WERI-Rb-1 (cell line): Measurements from ENCODE around the gene HNRNPH3.
"Not testable (repeated sequence)": the region's sequence is repeated elsewhere in the genome, so short reads cannot be mapped to it uniquely, and the experiment has no call there.

Source experiments
- DNase-seq: peaks from one replicate; pipeline ENCODE4 v3.0.0-alpha.2; 2020
- H3K27ac ChIP-seq: fragments of 250-450 bp; sonication (Bioruptor Pico); 2 replicates; pipeline ENCODE4 v1.5.1; 2020; ENCODE audit warnings: mild to moderate bottlenecking, moderate library complexity
- H3K27me3 ChIP-seq: fragments of 250-450 bp; sonication (Bioruptor Pico); 2 replicates; pipeline ENCODE4 v1.5.1; 2021; ENCODE audit warnings: mild to moderate bottlenecking, low read depth, moderate library complexity; ENCODE audit not compliant: insufficient read depth, severe bottlenecking
- H3K36me3 ChIP-seq: fragments of 250-450 bp; sonication (Bioruptor Pico); 2 replicates; pipeline ENCODE4 v1.5.1; 2020; ENCODE audit warnings: mild to moderate bottlenecking, moderate library complexity
- H3K4me3 ChIP-seq: 2 replicates; pipeline ENCODE4 v1.5.1; 2011; ENCODE audit warnings: low read depth, mild to moderate bottlenecking, control low read depth, low read length
- H3K9me3 ChIP-seq: fragments of 250-450 bp; sonication (Bioruptor Pico); 2 replicates; pipeline ENCODE4 v1.5.1; 2021; ENCODE audit warnings: mild to moderate bottlenecking, moderate library complexity; ENCODE audit not compliant: severe bottlenecking
- CTCF ChIP-seq: IDR thresholded peaks from 2 replicates; pipeline ENCODE4 v1.5.1; 2011; ENCODE audit warnings: low read depth, mild to moderate bottlenecking, control low read depth, inconsistent platforms, low read length

HNRNPH3 gene

GRCh38 chr10:68305854-68306253 is 26.0 kb upstream of the HNRNPH3 start:
- no peak for DNase-seq
- H3K27me3 ChIP-seq: no peaks in the 10 kb centered on the region
- no peaks in the 10 kb centered on the region for H3K9me3 ChIP-seq
- H3K4me3 ChIP-seq: no peak overlapping the region
- no peaks in the 10 kb centered on the region for H3K36me3 ChIP-seq
- no peak for TF ChIP-seq CTCF
- H3K27ac ChIP-seq: no peak overlapping the region

GRCh38 chr10:68310531-68310930 is 21.3 kb upstream of the HNRNPH3 start:
- no peak for DNase-seq

GRCh38 chr10:68314930-68315329 is 16.9 kb upstream of the HNRNPH3 start:
- DNase-seq, H3K27me3 ChIP-seq, H3K4me3 ChIP-seq, H3K36me3 ChIP-seq, H3K9me3 ChIP-seq, H3K27ac ChIP-seq: not testable (repeated sequence)

More at GRCh38 chr10:68310531-68310930, 21.3 kb upstream of the HNRNPH3 start:
- no peak for TF ChIP-seq CTCF
- Histone ChIP-seq H3K27me3 (no peaks in the 10 kb centered on the region), H3K27ac (no peak overlapping the region), H3K9me3 (no peaks in the 10 kb centered on the region), H3K4me3 (no peak overlapping the region), H3K36me3 (no peaks in the 10 kb centered on the region)

- Histone ChIP-seq H3K9me3 (peaks cover 9% of the 10 kb centered on the region), H3K36me3 (no peaks in the 10 kb centered on the region), H3K27me3 (no peaks in the 10 kb centered on the region), H3K27ac (no peak overlapping the region), H3K4me3 (no peak overlapping the region)
- no peak for TF ChIP-seq CTCF
- no peak for DNase-seq
These were observed 16.3 kb upstream of the HNRNPH3 start for GRCh38 chr10:68315582-68315981.

- no peak for DNase-seq
- no peak for TF ChIP-seq CTCF
These were observed 13.4 kb upstream of the HNRNPH3 start for GRCh38 chr10:68318331-68319059.

GRCh38 chr10:68324396-68324795 is 7.5 kb upstream of the HNRNPH3 start:
- DNase-seq, H3K9me3 ChIP-seq, H3K27me3 ChIP-seq, H3K36me3 ChIP-seq, H3K4me3 ChIP-seq, H3K27ac ChIP-seq: not testable (repeated sequence)

More at GRCh38 chr10:68318331-68319059, 13.4 kb upstream of the HNRNPH3 start:
- Histone ChIP-seq H3K27ac (no peak overlapping the region), H3K4me3 (no peak overlapping the region), H3K27me3 (no peaks in the 10 kb centered on the region), H3K36me3 (no peaks in the 10 kb centered on the region), H3K9me3 (peaks cover 9% of the 10 kb centered on the region)
